Osteoblast (primary cell): ENCODE measurements around the gene IGF2. TPM values are rescaled to one million over a fixed set of nuclear protein-coding genes. Genes with fewer than 3 reads are reported as not detected.

Source experiments
- DNase-seq: peaks from one replicate; pipeline ENCODE4 v3.0.0; 2011; ENCODE audit warnings: low spot score, mixed read lengths; ENCODE audit not compliant: insufficient read length; ENCODE audit errors: missing footprints
- H2AFZ ChIP-seq: 2 replicates; pipeline ENCODE4 v1.6.0; 2011; ENCODE audit warnings: mild to moderate bottlenecking, low read length
- H3K27ac ChIP-seq: 2 replicates; pipeline ENCODE4 v1.5.1; 2011; ENCODE audit warnings: mild to moderate bottlenecking, low read depth, low read length, moderate library complexity
- H3K27me3 ChIP-seq: 2 replicates; pipeline ENCODE4 v1.6.0; 2012; ENCODE audit warnings: mild to moderate bottlenecking, control low read depth, inconsistent platforms, low read length, moderate library complexity; ENCODE audit not compliant: insufficient read depth
- H3K36me3 ChIP-seq: 2 replicates; pipeline ENCODE4 v1.5.1; 2011; ENCODE audit warnings: mild to moderate bottlenecking, low read length, control low read depth, moderate library complexity; ENCODE audit not compliant: insufficient read depth
- H3K4me1 ChIP-seq: 2 replicates; pipeline ENCODE4 v1.5.1; 2011; ENCODE audit warnings: mild to moderate bottlenecking, low read length, control low read depth, moderate library complexity; ENCODE audit not compliant: insufficient read depth
- H3K4me2 ChIP-seq: 2 replicates; pipeline ENCODE4 v1.6.0; 2011; ENCODE audit warnings: mild to moderate bottlenecking, low read length; ENCODE audit not compliant: insufficient read depth
- H3K4me3 ChIP-seq: fragments of 200-600 bp; sonication (generic); 3 replicates; pipeline ENCODE4 v1.5.1; 2012; ENCODE audit warnings: mild to moderate bottlenecking, low read length, inconsistent platforms; ENCODE audit not compliant: insufficient read depth
- H3K79me2 ChIP-seq: 2 replicates; pipeline ENCODE4 v1.6.0; 2012; ENCODE audit warnings: mild to moderate bottlenecking, low read length, control low read depth, inconsistent platforms; ENCODE audit not compliant: insufficient read depth
- H3K9me3 ChIP-seq: 2 replicates; pipeline ENCODE4 v1.5.1; 2011; ENCODE audit warnings: low read depth, low read length, control low read depth
- H4K20me1 ChIP-seq: 2 replicates; pipeline ENCODE4 v1.6.0; 2012; ENCODE audit warnings: mild to moderate bottlenecking, low read length, control low read depth; ENCODE audit not compliant: insufficient read depth
- CTCF ChIP-seq: IDR thresholded peaks from 2 replicates; pipeline ENCODE4 v1.5.1; 2011; ENCODE audit warnings: mild to moderate bottlenecking, low read depth, low read length, moderate library complexity; ENCODE audit errors: extremely low read depth
- total RNA-seq: library from RNA; depleted of rRNA; stranded (reverse); fragments of >200 nt; gene quantifications from 2 replicates; pipeline ENCODE4 v1.2.3, GENCODE V29; 2012

The IGF2 gene
- total RNA-seq, 1 donor, result 68.8 TPM

GRCh38 chr11:2138431-2139122, 612 bp downstream of the IGF2 start:
- peak overlapping the region; percentile 37 for H3K4me3 ChIP-seq
- no peaks in the 10 kb centered on the region for H3K79me2 ChIP-seq
- DNase-seq, result peak; percentile 95
- H4K20me1 ChIP-seq, result peaks cover 5% of the 10 kb centered on the region
- peak overlapping the region; percentile 48 for H3K4me2 ChIP-seq
- no peak overlapping the region for H2AFZ ChIP-seq
- peaks cover 70% of the 10 kb centered on the region for H3K27me3 ChIP-seq
- no peak for TF ChIP-seq CTCF
- H3K27ac ChIP-seq, result no peak overlapping the region
- no peaks in the 10 kb centered on the region for H3K9me3 ChIP-seq
- no peaks in the 10 kb centered on the region for H3K36me3 ChIP-seq
- peaks cover 11% of the 10 kb centered on the region for H3K4me1 ChIP-seq

GRCh38 chr11:2138068-2138430, 1.1 kb downstream of the IGF2 start:
- no peaks in the 10 kb centered on the region for H3K9me3 ChIP-seq
- peaks cover 10% of the 10 kb centered on the region for H3K4me1 ChIP-seq
- peak overlapping the region; percentile 37 for H3K4me3 ChIP-seq
- H2AFZ ChIP-seq, result no peak overlapping the region
- H4K20me1 ChIP-seq, result peaks cover 5% of the 10 kb centered on the region
- no peak for TF ChIP-seq CTCF
- H3K27ac ChIP-seq, result no peak overlapping the region
- H3K4me2 ChIP-seq, result no peak overlapping the region
- H3K36me3 ChIP-seq, result no peaks in the 10 kb centered on the region
- H3K79me2 ChIP-seq, result no peaks in the 10 kb centered on the region
- H3K27me3 ChIP-seq, result peaks cover 67% of the 10 kb centered on the region
- DNase-seq, result no peak

GRCh38 chr11:2137202-2138067, 1.8 kb downstream of the IGF2 start:
- Histone ChIP-seq H3K9me3 (no peaks in the 10 kb centered on the region), H3K27me3 (peaks cover 61% of the 10 kb centered on the region), H3K36me3 (no peaks in the 10 kb centered on the region), H3K4me2 (no peak overlapping the region), H3K4me1 (peaks cover 4% of the 10 kb centered on the region), H4K20me1 (peaks cover 1% of the 10 kb centered on the region), H3K4me3 (peak overlapping the region; percentile 33), H3K27ac (no peak overlapping the region), H2AFZ (no peak overlapping the region), H3K79me2 (no peaks in the 10 kb centered on the region)
- no peak for TF ChIP-seq CTCF
- peak; percentile 99 for DNase-seq

- Histone ChIP-seq H3K9me3 (no peaks in the 10 kb centered on the region), H3K27me3 (peaks cover 55% of the 10 kb centered on the region), H3K4me1 (no peaks in the 10 kb centered on the region), H2AFZ (no peak overlapping the region), H3K4me2 (no peak overlapping the region), H4K20me1 (no peaks in the 10 kb centered on the region), H3K4me3 (peak overlapping the region; percentile 33), H3K36me3 (no peaks in the 10 kb centered on the region), H3K27ac (no peak overlapping the region), H3K79me2 (no peaks in the 10 kb centered on the region)
- TF ChIP-seq CTCF, result no peak
- no peak for DNase-seq
Measured at GRCh38 chr11:2136952-2137201, 2.3 kb downstream of the IGF2 start.
